Urinary bladder (tissue), 4 donors: ENCODE results near the gene LRRC27. TPM values are rescaled to one million over a fixed set of nuclear protein-coding genes. Genes with fewer than 3 reads are reported as not detected.

Experiments
- DNase-seq: peaks from one replicate; pipeline ENCODE4 v3.0.0-alpha.2; 2015; ENCODE audit errors: extremely low spot score
- H3K27ac ChIP-seq: one replicate; pipeline ENCODE4 v1.5.1; 2013; ENCODE audit warnings: low read depth, mild to moderate bottlenecking, moderate library complexity
- H3K36me3 ChIP-seq: one replicate; pipeline ENCODE4 v1.6.1; 2013; ENCODE audit warnings: mild to moderate bottlenecking, moderate library complexity; ENCODE audit not compliant: insufficient read depth
- H3K4me1 ChIP-seq: one replicate; pipeline ENCODE4 v1.6.1; 2013; ENCODE audit warnings: mild to moderate bottlenecking, moderate library complexity; ENCODE audit not compliant: insufficient read depth
- H3K4me3 ChIP-seq: one replicate; pipeline ENCODE4 v1.5.1; 2013; ENCODE audit warnings: low read depth, low read length
- WGBS: extraction: QIAGEN DNeasy Blood & Tissue Kit; methylation state at CpG from one replicate; pipeline ENCODE4 v1.1.7; 2013; 5-methylcytosine and 5-hydroxymethylcytosine counted together
- polyA plus RNA-seq: library from polyadenylated mRNA; stranded (reverse); fragments of 200-250 nt; gene quantifications from one replicate; pipeline ENCODE4 v1.2.3, GENCODE V29; 2013
- total RNA-seq: library from RNA; depleted of rRNA; stranded (reverse); fragments of >200 nt; gene quantifications from one replicate; pipeline ENCODE4 v1.2.3, GENCODE V29; 2014
- donor health status: healthy with polysubstance abuse.
- donor health status: healthy.

The LRRC27 gene
- total and polyA plus RNA-seq, 2 donors, result 6.5 to 13.2 TPM

DNA sequence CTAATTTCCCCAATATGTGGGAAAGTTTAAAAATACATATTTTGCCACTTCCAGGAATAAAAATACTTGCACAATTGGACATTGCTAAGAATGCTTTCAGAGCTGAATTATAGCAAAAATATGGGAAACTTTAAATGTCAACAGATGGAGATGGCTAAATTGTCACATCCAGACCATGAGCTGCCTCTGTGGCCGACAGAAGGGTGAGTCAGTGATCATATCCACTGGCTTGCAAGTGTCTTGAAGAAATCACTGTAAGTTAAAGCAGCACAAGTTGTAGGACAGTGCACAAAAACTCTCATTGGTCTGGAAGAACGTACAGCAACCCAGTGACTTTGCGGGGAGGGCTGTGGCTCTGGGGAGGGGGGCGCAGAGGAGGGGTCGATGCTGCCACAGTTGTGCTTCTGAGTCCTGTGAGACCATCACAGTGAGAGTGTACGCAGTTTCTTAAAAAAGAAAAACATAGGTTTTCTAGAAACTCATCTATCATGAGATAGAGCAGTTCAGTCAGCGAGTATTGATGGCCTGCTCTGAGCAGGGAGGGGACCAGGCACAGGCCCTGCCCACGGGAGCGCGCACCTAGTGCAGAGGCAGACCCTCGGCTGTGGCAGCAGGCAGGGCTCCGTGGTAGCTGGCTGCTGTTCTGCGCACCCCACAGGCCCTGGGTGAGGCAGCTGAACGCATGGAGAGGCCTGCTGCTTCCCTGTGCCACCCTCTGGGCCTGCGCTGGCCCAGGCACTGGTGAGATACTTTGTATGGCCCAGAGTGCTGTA lies 25.5 kb downstream of the LRRC27 start:
- H3K36me3 ChIP-seq, result no peaks in the 10 kb centered on the region
- WGBS, result 97% methylated on average over 15 of the region's 15 CpGs

DNA sequence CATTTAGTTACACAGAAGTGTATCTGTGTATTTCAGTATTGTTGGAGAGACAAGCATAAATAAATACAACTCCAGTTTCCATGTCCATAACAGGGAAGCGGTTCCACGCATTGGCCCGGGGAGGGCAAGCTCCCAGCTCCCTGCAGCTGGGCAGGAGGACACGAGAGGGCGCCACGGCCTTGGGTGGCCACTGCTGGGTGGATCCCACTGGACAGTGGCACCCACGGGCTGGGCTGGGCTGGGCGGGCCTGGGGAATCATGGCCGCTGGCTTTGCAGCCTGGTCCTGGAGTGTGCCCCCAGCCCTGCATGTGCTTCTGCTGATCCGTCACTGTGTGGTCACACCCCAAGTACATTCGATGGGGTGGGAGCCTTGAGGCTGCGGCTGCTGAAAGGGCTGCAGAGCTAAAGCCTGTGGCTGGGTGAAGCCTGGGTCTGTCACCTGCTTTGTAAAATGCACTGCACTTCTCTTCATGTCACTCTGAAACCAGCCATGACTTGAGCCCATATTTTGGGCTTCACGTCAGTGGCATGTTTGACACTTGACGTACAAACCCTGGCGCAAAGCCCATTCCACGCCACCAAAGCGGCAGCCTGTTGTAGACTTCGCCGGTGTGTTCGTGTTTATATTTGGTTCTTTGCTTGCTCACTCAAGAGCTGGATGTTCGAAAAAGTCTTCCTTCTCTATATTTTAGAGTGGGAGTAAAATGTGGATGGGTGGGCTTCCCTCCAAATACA lies 27.5 kb downstream of the LRRC27 start:
- no peak for DNase-seq
- 69% methylated on average over 21 of the region's 21 CpGs for WGBS
- Histone ChIP-seq H3K4me1 (no peaks in the 10 kb centered on the region), H3K4me3 (no peak overlapping the region), H3K36me3 (no peaks in the 10 kb centered on the region), H3K27ac (no peak overlapping the region)

More for the DNA sequence above, 25.5 kb downstream of the LRRC27 start:
- H3K4me3 ChIP-seq, result no peak overlapping the region
- no peak overlapping the region for H3K27ac ChIP-seq
- no peak for DNase-seq
- no peaks in the 10 kb centered on the region for H3K4me1 ChIP-seq

- DNase-seq, result no peak
- WGBS, result 74% methylated on average over 22 of the region's 22 CpGs
- no peaks in the 10 kb centered on the region for H3K4me1 ChIP-seq
Measured at GRCh38 chr10:132360766-132361447, 28.9 kb downstream of the LRRC27 start.

GRCh38 chr10:132361581-132362101 lies 29.6 kb downstream of the LRRC27 start:
- H3K4me1 ChIP-seq, result no peaks in the 10 kb centered on the region
- no peak overlapping the region for H3K27ac ChIP-seq
- H3K36me3 ChIP-seq, result no peaks in the 10 kb centered on the region
- DNase-seq, result no peak
- H3K4me3 ChIP-seq, result no peak overlapping the region
- 97% methylated on average over 15 of the region's 15 CpGs for WGBS

More at GRCh38 chr10:132360766-132361447, 28.9 kb downstream of the LRRC27 start:
- Histone ChIP-seq H3K27ac (no peak overlapping the region), H3K4me3 (no peak overlapping the region), H3K36me3 (no peaks in the 10 kb centered on the region)

DNA sequence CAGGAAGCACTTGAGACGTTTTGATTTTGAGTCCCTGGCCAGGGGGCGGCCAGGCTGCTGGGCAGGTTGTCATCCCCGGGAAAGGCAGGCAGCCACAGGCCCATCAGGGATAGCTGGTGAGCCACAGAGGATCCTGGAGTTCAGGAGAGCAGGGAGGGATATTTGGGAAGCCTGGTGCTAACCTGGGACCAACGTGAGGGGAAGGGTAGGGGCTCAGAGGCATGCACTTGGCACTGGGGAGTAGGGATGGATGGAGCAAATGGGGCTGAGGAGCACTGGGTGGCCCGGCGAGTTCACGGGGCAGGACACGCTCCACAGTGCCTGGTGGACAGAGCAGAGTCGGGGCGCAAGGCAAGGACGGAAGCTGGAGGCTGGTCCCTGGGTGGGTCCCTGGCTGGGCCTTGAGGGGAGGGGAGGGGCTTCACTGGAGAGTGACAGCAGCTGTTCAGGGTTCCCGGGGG lies 30.2 kb downstream of the LRRC27 start:
- DNase-seq, result no peak
- H3K36me3 ChIP-seq, result no peaks in the 10 kb centered on the region
- H3K4me1 ChIP-seq, result no peaks in the 10 kb centered on the region
- 85% methylated on average over 12 of the region's 12 CpGs for WGBS
- no peak overlapping the region for H3K4me3 ChIP-seq
- H3K27ac ChIP-seq, result no peak overlapping the region

DNA sequence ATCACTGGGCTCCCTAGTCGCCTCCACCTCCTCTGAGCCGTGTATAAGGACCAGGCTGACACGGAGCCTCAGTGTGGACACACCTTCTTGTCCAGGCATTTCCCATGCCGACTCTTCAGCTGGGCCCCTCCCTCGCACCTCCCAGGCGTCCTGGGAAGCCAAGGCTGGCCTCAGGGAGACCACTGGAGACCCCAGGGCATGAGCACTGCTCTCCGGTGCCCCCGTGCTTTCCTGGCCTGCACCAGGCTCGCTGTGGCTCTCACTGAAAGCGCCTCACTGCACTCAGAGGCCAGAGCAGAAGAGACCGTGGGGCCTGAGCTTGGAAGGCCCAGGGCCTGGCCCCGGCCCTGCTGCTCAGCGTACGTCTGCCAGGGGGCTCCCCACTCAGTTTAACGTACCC lies 31.4 kb downstream of the LRRC27 start:
- WGBS, result 81% methylated on average over 15 of the region's 15 CpGs
- Histone ChIP-seq H3K4me3 (no peak overlapping the region), H3K36me3 (no peaks in the 10 kb centered on the region), H3K4me1 (no peaks in the 10 kb centered on the region), H3K27ac (no peak overlapping the region)
- DNase-seq, result no peak

DNA sequence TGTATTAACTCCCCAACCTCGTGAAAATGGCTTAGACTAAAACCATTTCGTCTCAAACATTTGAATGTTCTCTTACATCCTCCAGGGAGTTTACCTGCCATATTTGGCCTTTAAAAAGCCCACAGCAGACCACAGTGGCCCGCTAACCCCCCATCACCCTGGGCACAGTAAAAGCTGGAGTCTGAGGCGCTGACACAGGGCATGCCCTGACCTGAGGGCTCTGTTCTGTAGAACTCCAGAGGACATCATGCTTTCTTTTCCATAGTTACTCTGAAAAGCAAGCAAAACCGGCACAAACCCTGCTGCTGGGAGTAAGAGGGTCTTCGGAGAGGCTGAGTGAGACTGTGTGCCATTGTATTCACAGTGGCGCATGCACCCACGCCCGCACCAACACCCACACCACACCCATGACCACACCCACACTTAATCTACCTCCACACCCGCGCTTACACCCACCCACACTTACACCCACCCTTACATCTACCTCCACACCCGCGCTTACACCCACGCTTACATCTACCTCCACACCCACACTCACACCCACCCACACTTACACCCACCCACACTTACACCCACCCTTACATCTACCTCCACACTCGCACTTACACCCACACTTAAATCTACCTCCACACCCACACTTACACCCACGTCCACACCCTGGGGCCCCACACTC lies 32.1 kb downstream of the LRRC27 start:
- Histone ChIP-seq H3K27ac (no peak overlapping the region), H3K36me3 (no peaks in the 10 kb centered on the region), H3K4me1 (no peaks in the 10 kb centered on the region), H3K4me3 (no peak overlapping the region)
- WGBS, result 60% methylated on average over 16 of the region's 16 CpGs
- no peak for DNase-seq

DNA sequence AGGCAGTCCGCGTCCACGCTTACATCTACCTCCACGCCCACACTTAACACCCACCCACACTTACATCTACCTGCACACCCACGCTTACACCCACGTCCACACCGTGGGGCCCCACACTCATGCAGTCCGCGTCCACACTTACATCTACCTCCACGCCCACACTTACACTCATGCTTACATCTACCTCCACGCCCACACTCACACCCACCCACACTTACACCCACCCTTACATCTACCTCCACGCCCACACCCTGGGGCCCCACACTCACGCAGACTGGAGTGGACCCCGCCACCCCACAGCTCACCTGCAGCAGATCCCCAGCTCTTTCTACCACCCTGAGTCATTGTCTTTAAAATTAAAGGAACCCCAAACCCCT lies 32.6 kb downstream of the LRRC27 start:
- no peak for DNase-seq
- 89% methylated on average over 14 of the region's 14 CpGs for WGBS
- Histone ChIP-seq H3K4me3 (no peak overlapping the region), H3K36me3 (no peaks in the 10 kb centered on the region), H3K27ac (no peak overlapping the region), H3K4me1 (no peaks in the 10 kb centered on the region)

DNA sequence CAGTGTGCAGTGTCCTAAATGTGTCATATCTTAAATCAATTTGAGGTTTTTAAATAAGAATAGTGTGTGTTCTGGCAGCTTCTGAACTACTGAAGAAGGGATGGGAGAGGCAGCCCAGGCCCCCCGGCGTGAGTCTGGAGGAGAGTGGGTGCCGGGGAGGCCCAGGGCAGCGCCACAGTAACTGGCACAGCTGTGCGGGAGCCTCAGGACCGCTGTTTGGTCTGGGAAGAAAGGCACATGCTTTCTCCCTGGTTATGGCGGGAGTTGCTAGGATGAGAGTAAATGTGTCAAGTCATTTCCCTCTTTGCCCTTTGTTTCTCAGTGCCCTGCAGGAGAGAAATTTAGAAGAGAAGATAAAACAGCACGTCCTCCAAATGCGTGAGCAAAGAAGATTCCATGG lies 33.1 kb downstream of the LRRC27 start:
- Histone ChIP-seq H3K4me1 (no peaks in the 10 kb centered on the region), H3K4me3 (no peak overlapping the region), H3K27ac (no peak overlapping the region), H3K36me3 (no peaks in the 10 kb centered on the region)
- DNase-seq, result no peak
- 94% methylated on average over 9 of the region's 9 CpGs for WGBS

GRCh38 chr10:132366006-132366405 lies 34.0 kb downstream of the LRRC27 start:
- no peak overlapping the region for H3K4me3 ChIP-seq
- H3K4me1 ChIP-seq, result no peaks in the 10 kb centered on the region
- H3K27ac ChIP-seq, result no peak overlapping the region
- no peak for DNase-seq
- WGBS, result 95% methylated on average over 8 of the region's 8 CpGs
- H3K36me3 ChIP-seq, result no peaks in the 10 kb centered on the region

DNA sequence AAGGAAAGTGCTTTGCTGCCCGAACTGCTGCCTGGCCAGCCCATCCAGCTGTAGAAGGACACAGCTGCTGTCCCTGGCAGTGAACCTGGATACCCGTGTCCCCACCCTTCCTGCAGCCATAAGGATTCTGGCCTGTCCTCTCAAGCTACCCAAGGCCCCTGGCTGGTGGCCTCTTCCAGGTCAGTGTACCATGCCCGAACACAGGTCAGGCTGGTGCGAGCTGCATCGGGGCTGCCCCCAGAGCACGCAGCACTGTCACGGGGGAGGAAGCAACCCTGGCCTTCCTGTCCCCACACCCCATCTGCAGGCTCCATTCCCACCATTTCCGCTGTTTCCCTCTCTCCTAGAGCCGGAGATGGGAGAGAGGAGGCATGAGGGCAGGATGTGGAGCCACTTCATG lies 34.5 kb downstream of the LRRC27 start:
- Histone ChIP-seq H3K4me3 (no peak overlapping the region), H3K36me3 (no peaks in the 10 kb centered on the region), H3K4me1 (no peaks in the 10 kb centered on the region), H3K27ac (no peak overlapping the region)
- DNase-seq, result no peak
- 88% methylated on average over 9 of the region's 9 CpGs for WGBS

- Histone ChIP-seq H3K4me1 (no peaks in the 10 kb centered on the region), H3K27ac (no peak overlapping the region), H3K4me3 (no peak overlapping the region), H3K36me3 (no peaks in the 10 kb centered on the region)
- 85% methylated on average over 4 of the region's 4 CpGs for WGBS
- no peak for DNase-seq
Measured at GRCh38 chr10:132368391-132368790, 36.4 kb downstream of the LRRC27 start.
